ENCODE measurements around the gene ALOX15. TPM values are rescaled to one million over a fixed set of nuclear protein-coding genes. Genes with fewer than 3 reads are reported as not detected.
A peak's percentile ranks its signal among the peaks of the same experiment; 100 is the strongest.

ALOX15 gene
- total RNA-seq, 4 donors from 2014 or later: 0.12 TPM; not detected in 3

DNA sequence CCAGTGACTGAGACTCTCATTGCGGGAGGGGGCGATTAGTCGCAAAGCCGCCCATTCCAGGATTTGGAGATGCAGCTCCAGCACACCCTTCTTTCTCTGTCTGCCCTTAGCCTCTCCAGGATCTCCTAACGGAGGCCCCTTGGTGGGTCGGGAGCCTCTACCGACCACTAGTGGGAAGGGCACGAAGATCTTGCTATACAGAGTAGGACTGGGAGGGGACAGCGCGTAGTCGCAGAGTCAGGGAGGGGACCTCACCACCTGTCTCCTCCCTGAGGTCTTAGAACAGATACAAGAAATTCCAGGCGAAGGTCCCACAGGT is 57.7 kb downstream of the ALOX15 start:
- TF ChIP-seq, protein P1, sequence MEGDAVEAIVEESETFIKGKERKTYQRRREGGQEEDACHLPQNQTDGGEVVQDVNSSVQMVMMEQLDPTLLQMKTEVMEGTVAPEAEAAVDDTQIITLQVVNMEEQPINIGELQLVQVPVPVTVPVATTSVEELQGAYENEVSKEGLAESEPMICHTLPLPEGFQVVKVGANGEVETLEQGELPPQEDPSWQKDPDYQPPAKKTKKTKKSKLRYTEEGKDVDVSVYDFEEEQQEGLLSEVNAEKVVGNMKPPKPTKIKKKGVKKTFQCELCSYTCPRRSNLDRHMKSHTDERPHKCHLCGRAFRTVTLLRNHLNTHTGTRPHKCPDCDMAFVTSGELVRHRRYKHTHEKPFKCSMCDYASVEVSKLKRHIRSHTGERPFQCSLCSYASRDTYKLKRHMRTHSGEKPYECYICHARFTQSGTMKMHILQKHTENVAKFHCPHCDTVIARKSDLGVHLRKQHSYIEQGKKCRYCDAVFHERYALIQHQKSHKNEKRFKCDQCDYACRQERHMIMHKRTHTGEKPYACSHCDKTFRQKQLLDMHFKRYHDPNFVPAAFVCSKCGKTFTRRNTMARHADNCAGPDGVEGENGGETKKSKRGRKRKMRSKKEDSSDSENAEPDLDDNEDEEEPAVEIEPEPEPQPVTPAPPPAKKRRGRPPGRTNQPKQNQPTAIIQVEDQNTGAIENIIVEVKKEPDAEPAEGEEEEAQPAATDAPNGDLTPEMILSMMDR (IDR thresholded peaks at IDR 0.05): peak in 3 of 4 experiments; percentile 17 to 63 (median 31)
- TF ChIP-seq POLR2A (IDR thresholded peaks at IDR 0.05) (no peak), POLR2AphosphoS5 (IDR thresholded peaks at IDR 0.05) (no peak)
- peaks cover 0 to 32% (median 5%) of the 10 kb centered on the region in 3 donors for H3K4me1 ChIP-seq
- H3K4me3 ChIP-seq: peak overlapping the region; percentile 42 to 65
- H3K27ac ChIP-seq: peak overlapping the region in 3 of 4 donors; percentile 73 to 86 (median 76)
- no peaks in the 10 kb centered on the region for H3K36me3 ChIP-seq
- H3K27me3 ChIP-seq: peaks cover 59% of the 10 kb centered on the region
- H3K9me3 ChIP-seq: no peaks in the 10 kb centered on the region
- ATAC-seq: peak; percentile 65
- WGBS, 2 donors (ENCODE audit: low coverage in 1 of 2): 12% methylated on average over 6 of the region's 12 CpGs; no CpG with 5 or more reads in 1 of the 2 donors

DNA sequence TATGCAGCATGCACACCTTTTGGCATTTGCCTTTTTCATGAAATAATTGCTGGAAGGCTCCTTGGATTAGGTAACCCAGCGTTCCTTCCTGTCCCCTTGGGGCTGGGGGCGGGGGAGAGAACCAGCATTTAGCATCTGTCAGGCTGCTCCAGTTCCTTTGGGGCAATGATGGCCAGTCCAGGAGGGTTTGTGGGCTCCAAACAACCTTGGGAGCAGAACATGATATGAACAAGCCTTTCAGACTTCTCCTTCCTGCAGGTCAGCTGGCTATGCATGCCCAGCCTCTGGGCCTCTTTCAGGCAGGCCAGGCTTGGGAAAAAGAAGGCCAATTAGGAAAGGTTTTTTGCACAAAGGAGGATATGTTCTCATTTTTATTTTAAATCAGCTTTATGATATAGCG is 58.3 kb downstream of the ALOX15 start:
- peaks cover 59% of the 10 kb centered on the region for H3K27me3 ChIP-seq
- WGBS, 2 donors (ENCODE audit: low coverage in 1 of 2): 69% methylated on average over 3 of the region's 3 CpGs; no CpG with 5 or more reads in 1 of the 2 donors

DNA sequence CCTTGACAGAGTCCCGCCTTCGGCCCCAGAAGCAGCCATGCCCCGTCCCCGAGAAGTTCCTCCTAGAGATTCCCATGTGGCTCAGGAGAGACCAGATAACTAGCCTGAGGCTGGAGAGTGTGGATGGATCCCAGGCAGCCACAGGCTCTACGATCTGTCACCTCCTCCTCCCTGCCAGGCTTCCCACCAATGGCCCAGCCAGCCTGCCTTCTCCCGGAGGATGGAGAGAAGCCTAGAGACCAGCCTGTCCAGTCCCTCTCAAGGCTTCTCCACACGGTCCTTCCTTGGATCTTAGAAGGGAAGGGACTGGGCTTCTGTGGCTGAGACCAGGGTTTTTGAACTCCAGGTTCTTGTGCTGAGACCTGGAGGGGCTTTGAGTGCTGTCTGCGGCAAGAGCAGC is 58.8 kb downstream of the ALOX15 start:
- ATAC-seq: no peak
- no peak overlapping the region for H3K4me3 ChIP-seq
- WGBS, 2 donors (ENCODE audit: low coverage in 1 of 2): 89 to 90% methylated on average over 2 to 5 of the region's 8 CpGs
- H3K36me3 ChIP-seq: no peaks in the 10 kb centered on the region
- H3K27me3 ChIP-seq: peaks cover 59% of the 10 kb centered on the region
- TF ChIP-seq POLR2AphosphoS5 (IDR thresholded peaks at IDR 0.05) (no peak), POLR2A (IDR thresholded peaks at IDR 0.05) (no peak), EP300 (IDR thresholded peaks at IDR 0.05) (no peak)
- TF ChIP-seq, protein P1 (IDR thresholded peaks at IDR 0.05): no peak
- no peak overlapping the region for H3K27ac ChIP-seq
- peaks cover 0 to 32% (median 5%) of the 10 kb centered on the region in 3 donors for H3K4me1 ChIP-seq
- no peaks in the 10 kb centered on the region for H3K9me3 ChIP-seq

More for the DNA sequence above, 58.3 kb downstream of the ALOX15 start:
- ATAC-seq: no peak
- H3K27ac ChIP-seq: peak overlapping the region in 1 of 4 donors; percentile 86
- no peaks in the 10 kb centered on the region for H3K36me3 ChIP-seq
- H3K4me3 ChIP-seq: no peak overlapping the region
- H3K9me3 ChIP-seq: no peaks in the 10 kb centered on the region
- H3K4me1 ChIP-seq: peaks cover 0 to 32% (median 5%) of the 10 kb centered on the region in 3 donors
- TF ChIP-seq, protein P1 (IDR thresholded peaks at IDR 0.05): no peak
- no peak for TF ChIP-seq POLR2AphosphoS5 (IDR thresholded peaks at IDR 0.05)
- TF ChIP-seq EP300 (IDR thresholded peaks at IDR 0.05): no peak
- TF ChIP-seq POLR2A (IDR thresholded peaks at IDR 0.05): no peak

- TF ChIP-seq POLR2AphosphoS5 (IDR thresholded peaks at IDR 0.05) (no peak), EP300 (IDR thresholded peaks at IDR 0.05) (no peak), POLR2A (IDR thresholded peaks at IDR 0.05) (no peak)
- TF ChIP-seq, protein P1 (IDR thresholded peaks at IDR 0.05): no peak
- 83% methylated on average over 1 of the region's 7 CpGs; no CpG with 5 or more reads in 1 of the 2 donors for WGBS, 2 donors (ENCODE audit: low coverage in 1 of 2)
- Histone ChIP-seq H3K27ac (no peak overlapping the region), H3K4me3 (no peak overlapping the region), H3K36me3 (no peaks in the 10 kb centered on the region), H3K4me1 (peaks cover 0 to 32% (median 5%) of the 10 kb centered on the region in 3 donors), H3K27me3 (peaks cover 59% of the 10 kb centered on the region), H3K9me3 (no peaks in the 10 kb centered on the region)
- ATAC-seq: no peak
These were observed 59.4 kb downstream of the ALOX15 start for GRCh38 chr17:4582101-4582501.

Small RNAs within 50 kb of the gene (small RNA-seq; reads per million reads assigned to genes)
- 0 reads per million in 4 donors for gene RNU6-955P

Other genes starting within 250 kb of the ALOX15 start
- not detected for gene SPNS3, start 207.7 kb downstream of the ALOX15 start, total RNA-seq
- 10 to 100 TPM; 10.4 to 17.4 (median 16.4) TPM for gene SPNS2, start 142.8 kb downstream of the ALOX15 start, total RNA-seq
- 10 to 100 TPM; 19.1 to 46.4 (median 40.9) TPM for gene MYBBP1A, start 86.3 kb downstream of the ALOX15 start, total RNA-seq
- 1 to 10 TPM in 1 of 4 donors, under 1 TPM in 2, not detected in 1; 0.27 to 5.9 (median 0.47) TPM for gene GGT6, start 81.1 kb downstream of the ALOX15 start, total RNA-seq
- 1 to 10 TPM; 2.0 to 5.2 (median 3.7) TPM for gene SMTNL2, start 57.1 kb downstream of the ALOX15 start, total RNA-seq
- gene PELP1, start 62.5 kb upstream of the ALOX15 start, total RNA-seq: 10 to 100 TPM; 23.7 to 53.4 (median 28.5) TPM
- gene ARRB2, start 69.0 kb upstream of the ALOX15 start, total RNA-seq: 10 to 100 TPM; 18.7 to 33.6 (median 28.5) TPM
- gene MED11, start 89.8 kb upstream of the ALOX15 start, total RNA-seq: 10 to 100 TPM; 21.9 to 28.9 (median 22.7) TPM
- gene ZMYND15, start 98.2 kb upstream of the ALOX15 start, total RNA-seq: 1 to 10 TPM in 1 of 4 donors, under 1 TPM in 2, not detected in 1; 0.31 to 1.2 (median 0.67) TPM
- 10 to 100 TPM in 2 of 4 donors, 1 to 10 TPM in 2; 5.3 to 11.6 (median 8.3) TPM for gene CXCL16, start 98.2 kb upstream of the ALOX15 start, total RNA-seq
- gene TM4SF5, start 130.2 kb upstream of the ALOX15 start, total RNA-seq: not detected
- gene VMO1, start 144.7 kb upstream of the ALOX15 start, total RNA-seq: 1 to 10 TPM in 2 of 4 donors, not detected in 2; 1.3 to 3.5 TPM
- gene GLTPD2, start 147.3 kb upstream of the ALOX15 start, total RNA-seq: not detected
- 100 to 1,000 TPM; 184 to 242 (median 187) TPM for gene PSMB6, start 154.5 kb upstream of the ALOX15 start, total RNA-seq
- 10 to 100 TPM; 10.2 to 21.3 (median 15.7) TPM for gene PLD2, start 165.5 kb upstream of the ALOX15 start, total RNA-seq
- 10 to 100 TPM; 29.3 to 48.6 (median 46.4) TPM for gene MINK1, start 191.7 kb upstream of the ALOX15 start, total RNA-seq

Data from gastroesophageal sphincter (tissue), 4 donors.